ENCODE measurements around the gene GHR.
"Not testable (repeated sequence)": the region's sequence is repeated elsewhere in the genome, so short reads cannot be mapped to it uniquely, and the experiment has no call there.

Gene GHR

GRCh38 chr5:42668254-42668653 lies 245.0 kb downstream of the GHR start:
- peaks cover 5% of the 10 kb centered on the region for H3K27me3 Mint-ChIP-seq
- no peak overlapping the region for H3K4me3 Mint-ChIP-seq
- H3K36me3 Mint-ChIP-seq (ENCODE audit: low read depth) = no peaks in the 10 kb centered on the region
- H3K9me3 Mint-ChIP-seq = no peaks in the 10 kb centered on the region
- no peaks in the 10 kb centered on the region for H3K4me1 Mint-ChIP-seq (ENCODE audit: low read depth)
- no peak overlapping the region for H3K27ac Mint-ChIP-seq

GRCh38 chr5:42672925-42673324 lies 249.7 kb downstream of the GHR start:
- no peaks in the 10 kb centered on the region for H3K9me3 Mint-ChIP-seq
- H3K36me3 Mint-ChIP-seq (ENCODE audit: low read depth) = no peaks in the 10 kb centered on the region
- H3K27me3 Mint-ChIP-seq = no peaks in the 10 kb centered on the region
- H3K27ac Mint-ChIP-seq = no peak overlapping the region
- H3K4me1 Mint-ChIP-seq (ENCODE audit: low read depth) = no peaks in the 10 kb centered on the region
- H3K4me3 Mint-ChIP-seq = no peak overlapping the region

DNA sequence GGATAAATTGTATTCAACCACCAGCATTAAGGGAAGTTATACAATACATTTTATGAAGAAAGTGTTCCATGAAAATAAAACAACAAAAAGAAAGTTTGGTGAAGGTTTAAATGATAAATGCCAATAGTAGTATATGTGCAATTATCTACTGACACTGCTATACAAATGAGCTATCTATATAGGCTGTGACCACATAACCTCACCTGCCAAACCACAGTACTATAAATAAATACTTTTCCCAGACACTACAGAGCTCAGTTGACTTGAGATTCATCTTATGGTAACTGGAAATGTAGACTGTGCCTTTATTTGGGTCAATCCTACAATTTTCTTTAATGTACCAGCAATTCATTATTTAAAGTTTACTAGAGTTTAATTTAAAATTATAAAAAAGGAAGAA lies 252.4 kb downstream of the GHR start:
- Mint-ChIP-seq H3K27me3 (no peaks in the 10 kb centered on the region), H3K36me3 (ENCODE audit: low read depth) (no peaks in the 10 kb centered on the region), H3K27ac (no peak overlapping the region), H3K9me3 (no peaks in the 10 kb centered on the region), H3K4me3 (no peak overlapping the region), H3K4me1 (ENCODE audit: low read depth) (no peaks in the 10 kb centered on the region)

- H3K27ac Mint-ChIP-seq = no peak overlapping the region
Observed at GRCh38 chr5:42676362-42676761, 253.1 kb downstream of the GHR start.

DNA sequence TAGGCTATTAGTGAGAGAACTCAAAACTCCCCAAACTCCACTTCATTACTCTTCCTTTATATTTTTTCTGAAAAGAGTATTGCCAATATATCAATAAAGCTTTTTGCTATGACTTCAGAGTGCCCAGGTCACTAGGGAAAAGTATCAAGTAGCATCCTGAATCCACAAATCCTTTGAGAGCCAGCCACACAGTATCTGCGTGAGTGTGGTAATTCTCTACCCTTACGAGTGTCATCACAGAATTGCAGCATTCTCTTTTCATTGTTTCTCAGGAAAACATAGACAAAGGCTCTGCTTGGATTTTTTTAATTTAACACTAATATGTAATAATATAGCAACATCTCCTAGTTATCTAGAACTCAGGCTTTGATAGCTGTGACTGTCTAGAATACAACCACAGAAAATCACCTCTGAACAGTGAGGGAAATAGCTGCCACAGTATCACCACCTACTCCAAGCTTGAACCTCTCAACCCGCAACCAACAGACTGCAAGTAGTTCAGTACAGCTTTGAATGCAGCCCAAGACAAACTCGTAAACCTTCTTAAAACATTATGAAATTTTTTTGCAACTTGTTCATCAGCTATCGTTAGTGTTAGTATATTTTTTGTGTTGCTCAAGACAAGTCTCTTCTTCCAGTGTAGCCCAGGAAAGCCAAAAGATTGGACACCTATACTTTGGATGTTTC lies 254.1 kb downstream of the GHR start:
- Mint-ChIP-seq H3K27ac (no peak overlapping the region), H3K4me1 (ENCODE audit: low read depth) (no peaks in the 10 kb centered on the region), H3K4me3 (no peak overlapping the region), H3K9me3 (no peaks in the 10 kb centered on the region), H3K27me3 (no peaks in the 10 kb centered on the region), H3K36me3 (ENCODE audit: low read depth) (no peaks in the 10 kb centered on the region)

More at GRCh38 chr5:42676362-42676761, 253.1 kb downstream of the GHR start:
- Mint-ChIP-seq H3K27me3 (no peaks in the 10 kb centered on the region), H3K36me3 (ENCODE audit: low read depth) (no peaks in the 10 kb centered on the region), H3K4me1 (ENCODE audit: low read depth) (no peaks in the 10 kb centered on the region), H3K4me3 (no peak overlapping the region), H3K9me3 (no peaks in the 10 kb centered on the region)

DNA sequence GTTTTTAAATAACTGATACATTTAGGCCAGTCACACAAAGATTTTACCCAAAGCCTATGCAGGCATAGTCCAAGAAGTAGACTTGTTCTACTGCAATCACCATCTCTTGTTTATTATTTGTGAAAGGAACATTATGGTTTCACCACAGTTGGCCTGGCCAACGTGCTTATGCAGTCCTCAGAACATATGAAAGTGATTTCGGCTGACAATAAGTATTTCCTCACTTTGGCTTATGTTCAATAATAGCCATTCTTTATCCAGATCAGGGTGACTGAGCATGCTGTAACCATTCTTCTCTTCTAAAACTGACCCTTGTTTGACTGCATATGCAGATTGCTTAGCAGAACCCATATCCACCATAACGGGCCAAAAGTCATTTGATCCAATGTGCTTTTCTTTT lies 256.8 kb downstream of the GHR start:
- no peaks in the 10 kb centered on the region for H3K27me3 Mint-ChIP-seq
- H3K9me3 Mint-ChIP-seq = no peaks in the 10 kb centered on the region
- H3K27ac Mint-ChIP-seq = no peak overlapping the region
- H3K4me3 Mint-ChIP-seq = no peak overlapping the region
- no peaks in the 10 kb centered on the region for H3K36me3 Mint-ChIP-seq (ENCODE audit: low read depth)
- no peaks in the 10 kb centered on the region for H3K4me1 Mint-ChIP-seq (ENCODE audit: low read depth)

GRCh38 chr5:42685078-42685477 lies 261.8 kb downstream of the GHR start:
- H3K27ac Mint-ChIP-seq; H3K4me1 Mint-ChIP-seq (ENCODE audit: low read depth); H3K27me3 Mint-ChIP-seq; H3K36me3 Mint-ChIP-seq (ENCODE audit: low read depth); H3K9me3 Mint-ChIP-seq; H3K4me3 Mint-ChIP-seq: not testable (repeated sequence)

DNA sequence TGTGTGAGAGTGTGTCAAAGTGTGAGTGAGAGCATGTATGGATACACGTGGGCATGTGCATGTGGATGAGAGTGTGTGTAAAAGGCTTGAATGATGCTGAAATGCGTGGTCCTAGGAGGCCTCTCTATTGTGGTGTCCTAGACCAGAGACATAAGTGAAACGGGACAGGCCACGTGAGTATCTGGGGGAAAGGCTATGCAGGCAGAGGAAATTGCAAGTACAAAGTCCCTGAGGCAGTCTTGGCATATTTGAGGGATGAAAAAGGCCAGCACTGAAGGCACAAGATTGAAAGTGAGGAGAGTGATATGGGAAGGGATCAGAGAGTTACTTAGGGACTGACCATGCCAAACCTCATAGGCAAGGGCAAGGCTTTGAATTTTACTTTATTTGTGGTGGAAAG lies 266.2 kb downstream of the GHR start:
- H3K36me3 Mint-ChIP-seq (ENCODE audit: low read depth) = no peaks in the 10 kb centered on the region
- H3K27ac Mint-ChIP-seq = no peak overlapping the region
- no peaks in the 10 kb centered on the region for H3K4me1 Mint-ChIP-seq (ENCODE audit: low read depth)
- H3K4me3 Mint-ChIP-seq = no peak overlapping the region
- H3K27me3 Mint-ChIP-seq = no peaks in the 10 kb centered on the region
- no peaks in the 10 kb centered on the region for H3K9me3 Mint-ChIP-seq

DNA sequence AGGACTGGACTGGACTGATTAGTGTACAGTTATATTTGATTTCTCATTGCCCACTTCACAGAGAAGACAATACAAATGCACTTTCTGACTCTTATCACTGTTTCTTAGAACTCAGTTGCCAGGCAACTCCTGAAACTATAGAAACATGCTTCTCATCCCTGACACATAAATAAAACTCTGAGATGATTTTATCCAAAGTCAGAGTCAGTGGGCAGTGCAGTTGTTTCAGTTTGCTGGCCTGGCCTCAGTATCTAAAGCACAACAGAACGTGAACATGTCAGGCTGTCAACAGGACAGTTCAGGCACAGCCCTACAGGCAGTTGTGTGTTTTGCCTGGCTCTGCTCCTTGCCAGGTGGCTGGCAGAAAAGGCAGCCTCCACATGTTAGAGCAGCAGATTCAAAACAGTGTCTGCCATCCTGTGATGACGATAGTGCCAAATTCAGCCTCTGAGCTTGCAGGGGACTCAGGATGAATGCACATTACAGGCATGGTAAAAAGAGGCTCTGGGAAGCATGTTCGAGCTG lies 268.2 kb downstream of the GHR start:
- Mint-ChIP-seq H3K4me1 (ENCODE audit: low read depth) (no peaks in the 10 kb centered on the region), H3K27me3 (no peaks in the 10 kb centered on the region), H3K4me3 (no peak overlapping the region), H3K36me3 (ENCODE audit: low read depth) (no peaks in the 10 kb centered on the region), H3K27ac (no peak overlapping the region), H3K9me3 (no peaks in the 10 kb centered on the region)

- peaks cover 4% of the 10 kb centered on the region for H3K27me3 Mint-ChIP-seq
- H3K4me1 Mint-ChIP-seq (ENCODE audit: low read depth) = no peaks in the 10 kb centered on the region
- peaks cover 4% of the 10 kb centered on the region for H3K9me3 Mint-ChIP-seq
Observed at GRCh38 chr5:42701351-42702059, 278.3 kb downstream of the GHR start.

GRCh38 chr5:42703238-42703637 lies 280.0 kb downstream of the GHR start:
- Mint-ChIP-seq H3K36me3 (ENCODE audit: low read depth) (no peaks in the 10 kb centered on the region), H3K9me3 (peaks cover 4% of the 10 kb centered on the region), H3K27me3 (peaks cover 7% of the 10 kb centered on the region), H3K4me1 (ENCODE audit: low read depth) (no peaks in the 10 kb centered on the region), H3K27ac (no peak overlapping the region), H3K4me3 (no peak overlapping the region)

More at GRCh38 chr5:42701351-42702059, 278.3 kb downstream of the GHR start:
- Mint-ChIP-seq H3K36me3 (ENCODE audit: low read depth) (no peaks in the 10 kb centered on the region), H3K27ac (no peak overlapping the region), H3K4me3 (no peak overlapping the region)

DNA sequence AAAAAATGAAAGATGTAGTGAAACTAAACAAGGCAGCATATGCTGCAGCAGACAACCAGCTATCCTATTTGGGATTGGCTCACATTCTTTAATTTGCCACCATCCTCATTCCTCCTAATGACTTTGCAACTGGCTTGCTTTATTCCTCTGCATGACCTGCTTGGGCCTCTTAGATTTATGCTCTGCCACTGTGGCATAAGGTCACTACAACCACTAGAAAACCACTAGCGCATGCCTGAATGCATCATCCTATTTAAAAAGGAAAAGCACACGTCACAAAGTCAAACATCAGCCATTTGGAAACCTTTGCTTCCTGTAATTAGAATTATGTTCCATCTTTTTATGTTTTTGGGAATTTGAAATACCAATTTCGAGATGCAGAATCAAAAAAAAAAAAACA lies 292.5 kb downstream of the GHR start:
- no peak overlapping the region for H3K27ac Mint-ChIP-seq
- H3K4me3 Mint-ChIP-seq = no peak overlapping the region
- H3K36me3 Mint-ChIP-seq (ENCODE audit: low read depth) = no peaks in the 10 kb centered on the region

GRCh38 chr5:42718591-42718990 lies 295.4 kb downstream of the GHR start:
- Mint-ChIP-seq H3K36me3 (ENCODE audit: low read depth) (no peaks in the 10 kb centered on the region), H3K9me3 (no peaks in the 10 kb centered on the region), H3K27me3 (peaks cover 15% of the 10 kb centered on the region), H3K4me3 (no peak overlapping the region), H3K27ac (no peak overlapping the region), H3K4me1 (ENCODE audit: low read depth) (peaks cover 18% of the 10 kb centered on the region)

More for the DNA sequence above, 292.5 kb downstream of the GHR start:
- Mint-ChIP-seq H3K27me3 (peaks cover 12% of the 10 kb centered on the region), H3K9me3 (no peaks in the 10 kb centered on the region), H3K4me1 (ENCODE audit: low read depth) (peaks cover 18% of the 10 kb centered on the region)

GRCh38 chr5:42719034-42719433 lies 295.8 kb downstream of the GHR start:
- no peaks in the 10 kb centered on the region for H3K9me3 Mint-ChIP-seq
- no peak overlapping the region for H3K27ac Mint-ChIP-seq
- no peak overlapping the region for H3K4me3 Mint-ChIP-seq
- H3K27me3 Mint-ChIP-seq = peaks cover 15% of the 10 kb centered on the region
- H3K36me3 Mint-ChIP-seq (ENCODE audit: low read depth) = no peaks in the 10 kb centered on the region
- peaks cover 18% of the 10 kb centered on the region for H3K4me1 Mint-ChIP-seq (ENCODE audit: low read depth)

GRCh38 chr5:42720251-42720650 lies 297.0 kb downstream of the GHR start:
- no peak overlapping the region for H3K27ac Mint-ChIP-seq
- H3K36me3 Mint-ChIP-seq (ENCODE audit: low read depth) = no peaks in the 10 kb centered on the region
- peaks cover 15% of the 10 kb centered on the region for H3K27me3 Mint-ChIP-seq
- no peak overlapping the region for H3K4me3 Mint-ChIP-seq
- no peaks in the 10 kb centered on the region for H3K9me3 Mint-ChIP-seq
- H3K4me1 Mint-ChIP-seq (ENCODE audit: low read depth) = peaks cover 18% of the 10 kb centered on the region
